K562 (cell line): ENCODE results near the gene ASF1B. TPM values are rescaled to one million over a fixed set of nuclear protein-coding genes. Genes with fewer than 3 reads are reported as not detected.

Experiments
- BACH1 ChIP-seq: fragments of 200-800 bp; sonication (Bioruptor generic); IDR thresholded peaks from 2 replicates; pipeline ENCODE4 v1.6.1; 2016; ENCODE audit warnings: missing genetic modification characterization, missing compliant biosample characterization
- CHD1 ChIP-seq: fragments of 200-600 bp; sonication (generic); IDR thresholded peaks from one replicate; pipeline ENCODE4 v1.6.1; 2012; ENCODE audit warnings: mild to moderate bottlenecking, moderate library complexity, low read length, inconsistent platforms
- CTBP1 ChIP-seq: fragments of 450-650 bp; IDR thresholded peaks from 2 replicates; pipeline ENCODE4 v1.6.1; 2016; ENCODE audit warnings: borderline replicate concordance
- FIP1L1 ChIP-seq: fragments of 200-400 bp; formaldehyde crosslinking; IDR thresholded peaks from 2 replicates; pipeline ENCODE4 v1.6.1; 2018; ENCODE audit warnings: mild to moderate bottlenecking, low read depth, low read length; ENCODE audit not compliant: poor library complexity, severe bottlenecking
- GATA2 ChIP-seq: sonication (generic); formaldehyde crosslinking; IDR thresholded peaks from 2 replicates; pipeline ENCODE4 v1.4.0; 2020; ENCODE audit warnings: mild to moderate bottlenecking, missing genetic modification reagents
- HLTF ChIP-seq: fragments of 450-650 bp; IDR thresholded peaks from 2 replicates; pipeline ENCODE4 v1.6.1; 2016
- KAT7 ChIP-seq: sonication (generic); formaldehyde crosslinking; IDR thresholded peaks from 2 replicates; pipeline ENCODE4 v1.8.0; 2022; ENCODE audit warnings: missing genetic modification reagents, mild to moderate bottlenecking, borderline replicate concordance
- NFIC ChIP-seq: fragments of 450-650 bp; IDR thresholded peaks from 2 replicates; pipeline ENCODE4 v1.6.1; 2017; ENCODE audit warnings: mild to moderate bottlenecking, inconsistent platforms
- PCBP1 ChIP-seq: fragments of 200-400 bp; formaldehyde crosslinking; IDR thresholded peaks from 2 replicates; pipeline ENCODE4 v1.6.1; 2018; ENCODE audit warnings: mild to moderate bottlenecking, low read depth, low read length; ENCODE audit not compliant: poor library complexity, severe bottlenecking
- PHF20 ChIP-seq: fragments of 450-650 bp; IDR thresholded peaks from 2 replicates; pipeline ENCODE4 v1.6.1; 2018; ENCODE audit not compliant: partially characterized antibody
- SAFB ChIP-seq: fragments of 200-400 bp; formaldehyde crosslinking; IDR thresholded peaks from 2 replicates; pipeline ENCODE4 v1.6.1; 2017; ENCODE audit warnings: low read depth, low read length, borderline replicate concordance
- ZEB2 ChIP-seq: fragments of 450-650 bp; IDR thresholded peaks from 2 replicates; pipeline ENCODE4 v1.6.1; 2016
- ZNF140 ChIP-seq: fragments of 250-450 bp; sonication (Bioruptor Pico); IDR thresholded peaks from 2 replicates; pipeline ENCODE4 v1.8.0; 2021; ENCODE audit warnings: moderate library complexity, mild to moderate bottlenecking, inconsistent platforms
- ZNF212 ChIP-seq: fragments of 450-650 bp; formaldehyde crosslinking; IDR thresholded peaks from 2 replicates; pipeline ENCODE4 v1.4.0; 2020; ENCODE audit warnings: mild to moderate bottlenecking
- ZNF232 ChIP-seq: sonication (generic); formaldehyde crosslinking; IDR thresholded peaks from 2 replicates; pipeline ENCODE4 v1.8.0; 2022; ENCODE audit warnings: mild to moderate bottlenecking, missing genetic modification reagents
- polyA plus RNA-seq, 8 experiments: library from polyadenylated mRNA; depleted of rRNA in 4 of 8; stranded (reverse) in 5 of 8; unstranded in 3 of 8; fragments of >200 nt; fragmentation: Nextera tagmentation in 2 of 8; fragmentation: Illumina TruSeq in 1 of 8; extraction: Ambion mirVana in 2 of 8; extraction: Trizol in 1 of 8; gene quantifications; 2 replicates each; pipeline versions ENCODE4 v1.2.1 to v1.2.3, GENCODE V29; 2011 to 2014; ENCODE audit warnings: inconsistent platforms in 1 of 8, missing spikeins in 1 of 8
- total RNA-seq, 7 experiments: library from RNA; depleted of rRNA in 6 of 7; stranded (reverse); fragments of >200 nt in 6 of 7; fragmentation: Illumina TruSeq in 2 of 7; extraction: Trizol in 2 of 7; gene quantifications; 2 replicates each; pipeline versions ENCODE4 v1.2.1 to v1.2.3, GENCODE V29; 2011 to 2021; ENCODE audit warnings: low replicate concordance in 1 of 7
- TF ChIP-seq, protein P1 (sequence below): IDR thresholded peaks from 2 replicates; pipeline ENCODE4 v1.6.1; 2011; ENCODE audit not compliant: insufficient read length; ENCODE audit errors: extremely low read depth
- TF ChIP-seq, protein P2 (sequence below): sonication (generic); formaldehyde crosslinking; IDR thresholded peaks from 2 replicates; pipeline ENCODE4 v1.8.0; 2022; ENCODE audit warnings: mild to moderate bottlenecking, missing genetic modification reagents
- TF ChIP-seq, protein P3 (sequence below), 2 experiments: IDR thresholded peaks in 1 of 2; conservative IDR thresholded peaks in 1 of 2; 2 replicates each; pipeline ENCODE4 v1.6.1; 2016; ENCODE audit warnings: low read depth in 2 of 2, mild to moderate bottlenecking in 1 of 2, missing compliant biosample characterization in 1 of 2, missing genetic modification characterization in 1 of 2, moderate library complexity in 1 of 2
- TF ChIP-seq, protein P4 (sequence below): sonication (generic); formaldehyde crosslinking; IDR thresholded peaks from 2 replicates; pipeline ENCODE4 v1.8.0; 2022; ENCODE audit warnings: mild to moderate bottlenecking, missing genetic modification reagents

The ASF1B gene
- total and polyA plus RNA-seq, 9 of the 15 experiments (the other 6 are each of a cell fraction or from before 2014, with no cell fraction given), result 6.0 to 69.4 (median 53.3) TPM

DNA sequence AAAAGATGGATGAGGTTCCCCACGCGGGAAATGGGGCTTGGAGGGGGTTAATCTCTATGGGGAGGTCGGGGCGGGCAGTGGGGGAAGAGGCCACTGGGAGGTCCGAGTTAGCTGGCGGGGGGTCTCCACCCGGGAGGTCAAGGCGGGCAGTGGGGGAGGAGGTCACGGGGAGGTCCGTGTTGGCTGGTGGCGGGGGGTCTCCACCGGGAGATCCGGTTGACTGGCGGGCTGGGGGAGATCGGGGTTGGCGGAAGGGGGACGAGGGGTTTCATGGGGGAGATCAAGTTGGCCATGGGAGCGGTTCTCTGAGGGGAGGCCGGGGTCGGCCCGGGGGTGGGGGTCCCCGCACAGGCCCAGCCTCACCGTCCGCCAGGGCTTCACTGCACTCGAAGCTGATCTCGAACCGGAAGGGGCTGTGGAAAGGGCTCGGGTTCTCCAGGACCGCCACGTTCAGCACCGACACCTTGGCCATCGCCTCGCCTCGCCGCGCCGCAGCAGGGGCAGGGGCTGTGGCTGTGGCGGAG is 342 bp downstream of the ASF1B start (continued):
- TF ChIP-seq, protein P1, sequence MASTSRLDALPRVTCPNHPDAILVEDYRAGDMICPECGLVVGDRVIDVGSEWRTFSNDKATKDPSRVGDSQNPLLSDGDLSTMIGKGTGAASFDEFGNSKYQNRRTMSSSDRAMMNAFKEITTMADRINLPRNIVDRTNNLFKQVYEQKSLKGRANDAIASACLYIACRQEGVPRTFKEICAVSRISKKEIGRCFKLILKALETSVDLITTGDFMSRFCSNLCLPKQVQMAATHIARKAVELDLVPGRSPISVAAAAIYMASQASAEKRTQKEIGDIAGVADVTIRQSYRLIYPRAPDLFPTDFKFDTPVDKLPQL, result no peak
- TF ChIP-seq ZEB2 (no peak), PHF20 (peak; percentile 44), ZNF140 (no peak), ZNF232 (CRISPR knock-in tag) (no peak), CTBP1 (no peak), GATA2 (CRISPR knock-in tag) (no peak), HLTF (no peak), FIP1L1 (peak; percentile 80), PCBP1 (no peak), NFIC (0 out of 2 replicates have a peak, but pooled peaks have one; percentile 5), SAFB (peak; percentile 54; the same call in 1 of the 2 replicates), ZNF212 (CRISPR knock-in tag) (no peak), CHD1 (peak; percentile 70), KAT7 (CRISPR knock-in tag) (0 out of 2 replicates have a peak, but pooled peaks have one; percentile 29), BACH1 (tag) (no peak)
- TF ChIP-seq, protein P2, sequence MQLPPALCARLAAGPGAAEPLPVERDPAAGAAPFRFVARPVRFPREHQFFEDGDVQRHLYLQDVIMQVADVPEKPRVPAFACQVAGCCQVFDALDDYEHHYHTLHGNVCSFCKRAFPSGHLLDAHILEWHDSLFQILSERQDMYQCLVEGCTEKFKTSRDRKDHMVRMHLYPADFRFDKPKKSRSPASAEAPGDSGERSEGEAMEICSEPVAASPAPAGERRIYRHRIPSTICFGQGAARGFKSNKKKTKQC (CRISPR knock-in tag), result peak; percentile 25; the same call in 1 of the 2 replicates
- TF ChIP-seq, protein P3, sequence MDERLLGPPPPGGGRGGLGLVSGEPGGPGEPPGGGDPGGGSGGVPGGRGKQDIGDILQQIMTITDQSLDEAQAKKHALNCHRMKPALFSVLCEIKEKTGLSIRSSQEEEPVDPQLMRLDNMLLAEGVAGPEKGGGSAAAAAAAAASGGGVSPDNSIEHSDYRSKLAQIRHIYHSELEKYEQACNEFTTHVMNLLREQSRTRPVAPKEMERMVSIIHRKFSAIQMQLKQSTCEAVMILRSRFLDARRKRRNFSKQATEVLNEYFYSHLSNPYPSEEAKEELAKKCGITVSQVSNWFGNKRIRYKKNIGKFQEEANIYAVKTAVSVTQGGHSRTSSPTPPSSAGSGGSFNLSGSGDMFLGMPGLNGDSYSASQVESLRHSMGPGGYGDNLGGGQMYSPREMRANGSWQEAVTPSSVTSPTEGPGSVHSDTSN (CRISPR knock-in tag; IDR thresholded peaks at IDR 0.05; ENCODE audit: low read depth), result 0 out of 2 replicates have a peak, but pooled peaks have one; percentile 2
- TF ChIP-seq, protein P3 (tag; conservative IDR thresholded peaks at IDR 0.05; ENCODE audit: low read depth), result no peak
- TF ChIP-seq, protein P4, sequence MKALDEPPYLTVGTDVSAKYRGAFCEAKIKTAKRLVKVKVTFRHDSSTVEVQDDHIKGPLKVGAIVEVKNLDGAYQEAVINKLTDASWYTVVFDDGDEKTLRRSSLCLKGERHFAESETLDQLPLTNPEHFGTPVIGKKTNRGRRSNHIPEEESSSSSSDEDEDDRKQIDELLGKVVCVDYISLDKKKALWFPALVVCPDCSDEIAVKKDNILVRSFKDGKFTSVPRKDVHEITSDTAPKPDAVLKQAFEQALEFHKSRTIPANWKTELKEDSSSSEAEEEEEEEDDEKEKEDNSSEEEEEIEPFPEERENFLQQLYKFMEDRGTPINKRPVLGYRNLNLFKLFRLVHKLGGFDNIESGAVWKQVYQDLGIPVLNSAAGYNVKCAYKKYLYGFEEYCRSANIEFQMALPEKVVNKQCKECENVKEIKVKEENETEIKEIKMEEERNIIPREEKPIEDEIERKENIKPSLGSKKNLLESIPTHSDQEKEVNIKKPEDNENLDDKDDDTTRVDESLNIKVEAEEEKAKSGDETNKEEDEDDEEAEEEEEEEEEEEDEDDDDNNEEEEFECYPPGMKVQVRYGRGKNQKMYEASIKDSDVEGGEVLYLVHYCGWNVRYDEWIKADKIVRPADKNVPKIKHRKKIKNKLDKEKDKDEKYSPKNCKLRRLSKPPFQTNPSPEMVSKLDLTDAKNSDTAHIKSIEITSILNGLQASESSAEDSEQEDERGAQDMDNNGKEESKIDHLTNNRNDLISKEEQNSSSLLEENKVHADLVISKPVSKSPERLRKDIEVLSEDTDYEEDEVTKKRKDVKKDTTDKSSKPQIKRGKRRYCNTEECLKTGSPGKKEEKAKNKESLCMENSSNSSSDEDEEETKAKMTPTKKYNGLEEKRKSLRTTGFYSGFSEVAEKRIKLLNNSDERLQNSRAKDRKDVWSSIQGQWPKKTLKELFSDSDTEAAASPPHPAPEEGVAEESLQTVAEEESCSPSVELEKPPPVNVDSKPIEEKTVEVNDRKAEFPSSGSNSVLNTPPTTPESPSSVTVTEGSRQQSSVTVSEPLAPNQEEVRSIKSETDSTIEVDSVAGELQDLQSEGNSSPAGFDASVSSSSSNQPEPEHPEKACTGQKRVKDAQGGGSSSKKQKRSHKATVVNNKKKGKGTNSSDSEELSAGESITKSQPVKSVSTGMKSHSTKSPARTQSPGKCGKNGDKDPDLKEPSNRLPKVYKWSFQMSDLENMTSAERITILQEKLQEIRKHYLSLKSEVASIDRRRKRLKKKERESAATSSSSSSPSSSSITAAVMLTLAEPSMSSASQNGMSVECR (CRISPR knock-in tag), result peak; percentile 73; the same call in 1 of the 2 replicates
